Frontal cortex (tissue), 4 donors: ENCODE measurements around the gene POLR2E. TPM values are rescaled to one million over a fixed set of nuclear protein-coding genes. Genes with fewer than 3 reads are reported as not detected.

Experiments used
- DNase-seq, 2 donors: peaks; one replicate each; pipeline ENCODE4 v3.0.0; 2012; ENCODE audit warnings: low spot score in 2 of 2
- FAIRE-seq: peaks from 2 replicates; lab custom pipeline; 2012; peaks lifted over from hg19 to GRCh38; lab: Jason Lieb, UNC
- total RNA-seq: library from RNA; depleted of rRNA; stranded (reverse); fragments of >200 nt; gene quantifications from one replicate; pipeline ENCODE4 v1.2.3, GENCODE V29; 2014
- donor health status: control.
- donor health status: control.
- donor health status: control.

POLR2E gene
- total RNA-seq, 1 donor from 2014 or later, result 35.5 TPM

DNA sequence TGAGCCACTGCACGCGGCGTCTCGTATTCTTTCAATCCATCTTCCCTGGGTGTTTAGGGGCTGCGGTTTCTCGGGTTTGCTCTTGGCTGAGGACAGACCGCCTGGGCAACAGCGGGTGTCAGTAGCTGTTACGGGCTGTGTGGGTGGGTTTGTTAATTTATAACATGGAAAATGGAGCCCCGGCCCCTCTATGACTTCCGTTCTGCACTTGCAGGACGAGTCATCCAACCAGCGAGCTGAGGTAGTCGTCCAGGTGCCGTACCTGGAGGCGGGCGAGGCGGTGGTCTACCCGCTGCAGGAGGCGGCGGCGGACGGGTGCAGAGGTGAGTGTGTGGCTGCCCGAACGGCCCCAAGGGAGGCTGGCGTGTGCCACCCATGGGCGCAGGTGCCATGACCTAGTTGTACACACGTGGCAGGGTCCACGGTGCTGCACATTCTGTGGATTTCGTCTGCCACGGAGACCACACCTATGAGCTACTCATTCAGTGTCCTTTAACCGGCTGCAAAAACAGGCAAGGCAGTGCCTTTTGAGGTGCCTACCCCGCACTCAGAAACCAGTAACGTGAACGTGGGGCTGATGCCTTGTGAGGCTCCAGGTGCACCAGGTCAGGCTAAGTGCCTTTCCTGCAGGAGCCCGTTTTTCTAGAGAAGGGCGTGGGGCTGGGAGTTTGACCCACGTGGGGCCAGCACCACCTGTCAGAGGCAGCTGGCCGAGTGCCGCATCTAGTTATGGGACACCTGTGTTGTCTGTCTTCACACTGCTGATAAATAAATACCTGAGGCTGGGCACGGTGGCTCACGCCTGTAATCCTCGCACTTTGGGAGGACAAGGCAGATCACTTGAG, 10.9 kb downstream of the POLR2E start:
- DNase-seq (no peak), FAIRE-seq (no peak)

GRCh38 chr19:1082928-1083816, 12.0 kb downstream of the POLR2E start:
- no peak for DNase-seq
- FAIRE-seq, result no peak

DNA sequence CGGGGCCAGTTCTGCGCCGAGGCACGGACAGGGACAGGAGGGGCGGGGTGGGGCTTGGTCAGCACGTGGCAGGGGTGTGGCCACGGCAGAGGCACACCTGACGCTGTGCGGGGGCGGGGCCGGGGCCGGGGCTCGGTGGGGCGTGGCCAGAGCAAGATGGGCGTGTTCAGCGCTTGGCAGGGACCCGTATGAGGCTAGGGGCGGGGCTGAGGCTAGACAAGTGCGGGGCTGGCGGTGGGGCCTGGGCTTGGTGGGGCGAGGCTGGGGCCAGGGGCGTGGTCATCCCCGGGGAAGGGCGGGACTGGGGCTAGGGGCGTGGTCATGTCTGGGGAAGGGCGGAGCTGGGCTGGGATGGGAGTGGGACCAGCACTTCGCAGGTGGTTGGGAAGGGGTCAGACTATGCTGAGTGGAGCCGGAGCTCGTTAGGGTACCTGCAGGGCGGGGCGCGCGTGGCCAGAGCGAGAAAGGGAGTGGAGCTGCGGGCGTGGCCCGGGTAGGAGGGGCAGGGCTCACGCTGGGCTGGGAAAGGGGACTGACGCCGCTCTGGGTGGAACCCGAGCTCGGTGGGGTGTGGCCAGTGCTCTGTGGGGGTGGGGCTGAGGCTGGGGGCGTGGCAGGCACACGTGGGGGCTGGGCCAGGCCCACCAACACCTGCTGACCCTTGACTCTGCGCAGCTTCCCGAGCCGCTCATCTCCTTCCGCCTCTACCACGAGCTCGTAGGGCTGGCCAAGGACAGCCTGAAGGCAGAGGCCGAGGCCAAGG, 12.8 kb downstream of the POLR2E start:
- DNase-seq (no peak), FAIRE-seq (no peak)

- FAIRE-seq, result no peak
- no peak for DNase-seq
Observed at GRCh38 chr19:1081301-1082164, 13.6 kb downstream of the POLR2E start.

DNA sequence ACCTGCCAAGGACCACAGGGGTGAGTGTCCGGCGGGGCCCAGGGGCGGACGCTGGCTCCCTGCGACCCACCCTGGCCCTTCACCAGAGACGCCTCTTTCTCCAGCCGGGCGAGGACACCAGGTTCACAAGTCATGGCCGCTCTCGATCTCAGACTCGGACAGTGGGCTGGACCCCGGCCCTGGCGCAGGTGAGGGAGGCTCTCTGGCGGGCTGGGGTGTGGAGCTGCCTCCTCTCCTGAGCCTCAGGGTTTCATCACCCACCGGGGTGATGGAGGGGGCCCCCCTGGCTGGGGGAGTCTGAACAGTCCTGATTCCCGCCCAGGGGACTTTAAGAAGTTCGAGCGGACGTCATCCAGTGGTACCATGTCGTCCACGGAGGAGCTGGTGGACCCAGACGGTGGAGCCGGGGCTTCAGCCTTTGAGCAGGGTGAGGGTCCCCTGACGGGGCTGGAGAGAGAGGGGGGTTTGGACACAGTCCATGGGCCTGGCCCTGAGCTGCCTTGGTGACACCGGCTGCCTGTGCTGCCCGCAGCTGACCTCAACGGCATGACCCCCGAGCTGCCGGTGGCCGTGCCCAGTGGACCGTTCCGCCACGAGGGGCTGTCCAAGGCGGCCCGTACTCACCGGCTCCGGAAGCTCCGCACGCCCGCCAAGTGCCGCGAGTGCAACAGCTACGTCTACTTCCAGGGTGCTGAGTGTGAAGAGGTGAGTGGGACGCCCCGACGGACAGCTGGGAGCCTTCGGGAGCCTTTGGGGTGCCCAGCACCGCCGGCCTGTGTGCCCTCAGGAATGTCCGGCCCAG, 14.6 kb downstream of the POLR2E start:
- DNase-seq (no peak), FAIRE-seq (no peak)

DNA sequence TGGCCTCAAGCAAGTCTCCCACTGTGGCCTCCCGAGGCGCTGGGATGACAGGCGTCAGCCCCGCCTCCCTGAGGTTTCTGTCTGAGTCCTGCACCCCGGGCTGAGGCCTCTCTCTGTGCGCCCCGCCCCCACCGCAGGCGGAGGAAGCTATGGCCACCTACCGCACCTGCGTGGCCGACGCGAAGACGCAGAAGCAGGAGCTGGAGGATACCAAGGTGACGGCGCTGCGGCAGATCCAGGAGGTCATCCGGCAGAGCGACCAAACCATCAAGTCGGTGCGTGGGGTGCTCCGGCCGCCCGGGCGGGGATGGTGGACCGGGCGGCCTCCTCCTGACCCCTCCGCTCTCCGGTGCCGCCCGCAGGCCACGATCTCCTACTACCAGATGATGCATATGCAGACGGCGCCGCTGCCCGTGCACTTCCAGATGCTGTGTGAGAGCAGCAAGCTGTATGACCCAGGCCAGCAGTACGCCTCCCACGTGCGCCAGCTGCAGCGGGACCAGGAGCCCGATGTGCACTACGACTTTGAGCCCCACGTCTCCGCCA, 15.5 kb downstream of the POLR2E start:
- no peak for DNase-seq
- FAIRE-seq, result no peak

DNA sequence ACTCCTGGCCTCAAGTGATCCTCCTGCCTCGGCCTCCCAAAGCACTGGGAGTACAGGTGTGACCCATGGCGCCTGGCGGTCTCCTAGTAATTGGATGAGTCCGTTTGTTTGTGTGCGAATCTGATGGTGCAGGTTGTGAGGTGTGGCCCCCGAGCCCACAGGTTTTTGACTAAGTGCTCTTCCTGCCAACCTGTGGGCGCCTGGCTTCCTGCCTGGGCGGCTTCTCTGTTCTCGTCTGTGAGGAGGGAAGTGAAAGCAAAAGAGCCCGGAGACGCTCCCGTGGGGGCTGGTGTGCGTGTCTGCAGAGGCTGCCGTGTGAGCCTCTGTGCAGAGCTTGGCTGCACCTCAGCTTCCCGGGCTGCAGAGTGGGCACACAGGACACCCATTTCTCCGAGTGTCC, 18.2 kb downstream of the POLR2E start:
- no peak for FAIRE-seq
- no peak for DNase-seq

DNA sequence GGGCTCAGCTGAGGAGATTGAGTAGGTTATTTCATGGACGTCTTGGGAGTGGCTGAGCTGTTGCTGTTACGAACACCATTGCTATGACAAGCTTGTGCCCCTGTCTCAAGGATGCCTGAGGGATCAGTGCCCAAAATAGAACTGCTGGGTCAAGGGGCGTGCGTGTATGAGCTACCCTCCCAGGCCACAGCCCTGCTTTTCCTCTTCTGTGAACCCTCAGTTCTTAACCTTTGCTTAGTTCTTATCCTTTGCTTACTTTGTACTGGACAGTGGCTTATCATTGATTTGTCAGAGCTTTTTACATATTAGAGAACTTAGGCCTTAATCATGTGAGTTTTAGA, 19.2 kb downstream of the POLR2E start:
- no peak for FAIRE-seq
- DNase-seq, result no peak

- DNase-seq, result peak; percentile 87 to 91
Observed at GRCh38 chr19:1074544-1075283, 20.5 kb downstream of the POLR2E start.

GRCh38 chr19:1073956-1074517, 21.1 kb downstream of the POLR2E start:
- FAIRE-seq, result no peak
- no peak for DNase-seq

More at GRCh38 chr19:1074544-1075283, 20.5 kb downstream of the POLR2E start:
- no peak for FAIRE-seq

DNA sequence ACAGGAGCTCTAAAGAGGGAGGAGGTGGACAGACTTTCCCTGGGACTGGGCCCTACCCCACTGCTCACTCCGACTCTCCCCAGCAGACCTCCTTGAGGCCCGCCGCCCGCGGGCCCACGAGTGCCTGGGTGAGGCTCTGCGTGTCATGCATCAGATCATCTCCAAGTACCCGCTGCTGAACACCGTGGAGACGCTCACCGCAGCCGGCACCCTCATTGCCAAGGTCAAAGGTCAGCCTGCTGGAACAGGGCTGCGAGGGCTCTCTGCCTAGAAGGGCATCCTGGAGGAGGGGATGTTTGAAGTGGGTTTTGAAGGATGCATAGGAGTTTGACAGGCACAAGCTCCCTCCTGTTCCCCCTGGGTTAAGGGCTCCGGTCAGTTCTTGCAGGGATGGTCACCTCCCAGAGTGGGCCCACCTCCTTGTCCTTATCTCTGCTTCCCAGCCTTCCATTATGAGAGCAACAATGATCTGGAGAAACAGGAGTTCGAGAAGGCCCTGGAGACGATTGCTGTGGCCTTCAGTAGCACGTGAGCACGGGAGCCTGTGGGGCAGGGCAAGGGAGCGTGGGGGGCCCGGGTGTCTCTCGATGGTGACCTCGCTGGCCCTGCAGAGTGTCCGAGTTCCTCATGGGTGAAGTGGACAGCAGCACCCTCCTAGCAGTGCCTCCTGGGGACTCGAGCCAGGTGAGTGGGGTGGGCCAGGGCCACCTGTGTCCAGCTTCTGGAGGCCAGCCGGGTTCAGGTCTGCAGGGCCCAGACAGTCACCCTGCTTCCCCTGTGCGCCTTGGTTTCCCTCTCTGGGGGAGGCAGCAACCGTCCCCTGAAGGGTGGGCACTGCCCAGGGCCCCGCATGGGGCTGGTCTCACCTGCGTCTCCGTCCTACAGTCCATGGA, 21.9 kb downstream of the POLR2E start:
- FAIRE-seq (no peak), DNase-seq (no peak)

DNA sequence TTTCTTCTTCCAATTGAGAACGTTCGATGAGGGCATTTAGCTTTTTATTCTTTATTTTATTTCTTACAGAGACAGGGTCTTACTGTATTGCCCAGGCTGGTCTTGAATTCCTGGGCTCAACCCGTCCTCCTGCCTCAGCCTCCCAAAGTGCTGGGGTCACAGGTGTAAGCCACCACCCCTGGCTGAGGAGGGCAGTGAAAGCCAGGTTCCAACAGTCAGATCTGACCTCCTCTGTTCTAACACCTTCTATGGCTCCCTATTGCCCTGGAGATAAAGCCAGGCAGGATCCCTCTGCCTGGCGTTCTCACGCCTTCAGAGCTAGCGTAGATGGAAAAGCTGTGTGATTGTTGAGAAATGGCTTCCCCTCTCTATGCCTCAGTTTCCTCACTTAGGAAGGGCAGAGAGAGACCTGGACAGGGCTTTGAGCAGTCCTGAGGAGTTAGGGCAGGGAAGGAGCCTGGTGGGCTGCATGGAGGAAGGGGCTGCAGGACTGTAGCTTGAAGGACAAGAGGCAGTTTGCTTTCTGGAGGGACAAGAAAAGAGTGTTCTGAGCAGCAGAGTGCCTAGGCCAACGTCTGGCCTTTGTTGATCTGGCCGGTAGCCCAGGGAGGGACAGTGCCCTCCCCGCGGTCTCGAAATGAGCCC, 22.7 kb downstream of the POLR2E start:
- DNase-seq (no peak), FAIRE-seq (no peak)

- no peak for DNase-seq
- no peak for FAIRE-seq
Observed at GRCh38 chr19:1070931-1071791, 24.0 kb downstream of the POLR2E start.

- FAIRE-seq (no peak), DNase-seq (no peak)
Observed at GRCh38 chr19:1070576-1070930, 24.6 kb downstream of the POLR2E start.
